ENCODE results near the gene TRAIP.

Gene TRAIP

DNA sequence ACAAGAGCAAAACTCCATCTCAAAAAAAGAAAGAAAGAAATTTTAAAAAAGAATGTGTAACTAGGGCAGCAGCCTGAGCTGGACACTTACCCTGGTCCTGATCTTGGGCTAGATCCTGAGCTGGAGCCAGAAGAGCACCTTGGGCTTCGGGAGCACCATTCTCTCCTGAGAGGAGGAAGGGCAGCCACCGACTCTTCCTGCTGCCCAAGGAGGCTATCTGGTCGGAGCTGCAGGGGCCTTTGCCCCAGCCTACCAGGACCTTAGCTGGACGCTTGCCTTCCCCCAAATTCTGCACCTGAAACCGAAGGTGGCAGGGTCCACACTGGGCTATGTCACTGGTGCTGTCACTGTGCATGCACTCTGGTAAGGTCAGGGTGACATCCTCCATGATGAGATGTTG is 20.2 kb upstream of the TRAIP start:
- DNase-seq (ENCODE audit: low read depth, low spot score): no peak

GRCh38 chr3:49873623-49874022 is 17.3 kb upstream of the TRAIP start:
- no peak for DNase-seq (ENCODE audit: low read depth, low spot score)

GRCh38 chr3:49872801-49873281 is 16.5 kb upstream of the TRAIP start:
- DNase-seq (ENCODE audit: low read depth, low spot score): no peak

DNA sequence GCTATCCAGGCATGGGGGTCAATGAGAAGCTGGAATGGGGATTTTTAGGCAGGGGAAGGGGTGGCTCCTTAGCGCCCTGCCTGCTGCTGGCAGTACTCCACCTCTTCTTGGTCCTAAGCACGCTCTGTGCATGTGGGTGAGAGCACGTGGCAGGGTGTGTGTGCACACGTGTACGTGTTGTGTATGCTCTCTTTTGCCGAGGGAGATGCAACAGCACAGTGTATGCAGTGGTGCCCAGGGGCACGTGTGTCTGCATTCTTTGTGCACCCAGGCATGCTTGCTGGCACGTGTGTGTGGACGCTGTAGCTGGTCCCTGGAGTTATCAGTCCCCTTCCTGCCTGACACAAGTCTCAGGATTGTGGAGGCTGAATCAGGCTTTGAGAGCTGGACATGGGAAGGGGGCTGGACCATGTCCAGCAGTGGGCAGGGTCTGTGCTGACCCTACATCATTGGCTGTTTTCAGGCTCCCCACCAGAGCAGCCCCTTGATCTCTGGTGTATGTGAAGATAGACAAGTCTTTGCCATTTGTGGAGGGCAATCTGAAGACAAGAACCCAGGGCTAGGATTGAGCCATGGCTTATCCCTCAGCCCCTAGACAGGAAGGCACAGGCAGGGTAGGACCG is 15.3 kb upstream of the TRAIP start:
- no peak for DNase-seq (ENCODE audit: low read depth, low spot score)

DNA sequence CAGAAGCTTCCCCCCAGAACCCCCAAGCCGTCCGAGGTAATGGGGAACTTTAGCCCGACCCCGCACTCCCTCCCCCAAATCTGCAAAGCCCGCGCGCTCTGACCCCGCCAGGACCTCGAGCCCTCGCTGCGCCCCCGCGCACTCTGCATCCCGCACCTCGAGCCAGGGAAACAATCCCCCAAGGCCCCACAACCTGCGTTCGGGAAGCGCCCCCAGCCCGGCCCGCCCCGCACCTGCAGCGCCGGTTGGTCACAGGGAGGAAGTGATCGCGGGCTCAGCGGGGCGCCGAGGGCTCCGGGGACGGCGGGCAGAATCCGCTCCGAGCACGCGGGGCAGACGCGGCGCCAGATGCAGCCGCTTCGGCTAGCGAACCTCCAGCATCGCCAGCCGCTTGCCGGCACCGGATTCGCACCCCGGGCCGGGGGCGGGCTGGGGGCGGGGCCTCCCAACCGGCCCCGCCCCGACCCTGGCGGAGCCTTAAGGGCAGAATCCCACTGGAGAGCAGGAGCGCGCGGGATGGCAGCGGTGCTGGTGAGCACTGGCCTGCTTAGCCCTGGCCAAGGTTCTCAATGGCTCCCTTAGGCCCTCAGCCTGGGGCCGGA is 13.3 kb upstream of the TRAIP start, which contains the start of gene CAMKV:
Gene CAMKV, minus strand, starts transcription at position 382 of the 602 bp plus-strand sequence. CDS start 7,518 bp downstream, outside the sequence.
- DNase-seq (ENCODE audit: low read depth, low spot score): no peak

- DNase-seq (ENCODE audit: low read depth, low spot score): no peak
Measured at GRCh38 chr3:49868862-49869466, 12.6 kb upstream of the TRAIP start.

DNA sequence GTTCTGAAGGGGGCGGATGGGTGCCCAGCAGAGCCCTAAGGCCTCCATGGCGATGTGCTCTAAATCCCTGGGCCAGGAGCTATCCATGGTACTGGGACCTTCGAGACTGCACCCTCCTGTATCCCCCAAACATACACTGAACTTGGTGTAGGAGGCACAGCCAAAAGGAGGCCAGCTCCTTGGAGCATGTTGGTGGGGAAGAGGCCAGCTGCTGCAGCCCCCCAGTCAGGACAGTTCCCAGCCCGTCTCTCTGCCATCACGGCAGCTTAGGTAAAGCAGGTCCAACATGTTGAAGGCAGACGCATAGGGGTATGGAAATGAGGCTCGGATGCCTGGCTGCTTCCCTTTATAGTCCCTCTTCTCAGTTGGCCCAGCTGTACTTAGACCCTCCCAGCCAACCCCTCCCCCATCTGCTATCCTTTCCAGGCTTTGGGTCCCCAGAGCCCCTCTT is 11.5 kb upstream of the TRAIP start:
- no peak for DNase-seq (ENCODE audit: low read depth, low spot score)

DNA sequence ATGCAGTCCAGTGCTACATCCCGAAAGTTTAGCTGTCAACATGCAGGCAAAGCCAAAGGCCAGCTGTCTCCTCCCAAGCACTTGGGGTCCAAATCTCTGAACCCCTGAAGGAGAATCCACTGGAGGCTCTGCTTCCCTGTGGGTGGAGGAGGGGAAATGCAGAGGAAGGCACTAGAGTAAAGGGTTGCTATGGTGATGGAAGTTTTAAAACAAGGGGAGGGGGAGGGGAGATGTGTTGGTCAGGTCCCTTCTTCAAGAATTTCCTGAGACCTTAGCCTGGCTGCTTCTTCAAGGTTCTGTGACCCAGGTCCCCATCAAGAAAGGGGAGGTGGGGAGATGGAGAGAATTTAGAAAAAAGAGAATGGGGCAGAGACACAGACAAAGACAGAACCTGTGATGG is 11.0 kb upstream of the TRAIP start:
- DNase-seq (ENCODE audit: low read depth, low spot score): no peak

GRCh38 chr3:49865198-49865784 is 8.9 kb upstream of the TRAIP start:
- no peak for DNase-seq (ENCODE audit: low read depth, low spot score)

- no peak for DNase-seq (ENCODE audit: low read depth, low spot score)
Measured at GRCh38 chr3:49864505-49864904, 8.1 kb upstream of the TRAIP start.

DNA sequence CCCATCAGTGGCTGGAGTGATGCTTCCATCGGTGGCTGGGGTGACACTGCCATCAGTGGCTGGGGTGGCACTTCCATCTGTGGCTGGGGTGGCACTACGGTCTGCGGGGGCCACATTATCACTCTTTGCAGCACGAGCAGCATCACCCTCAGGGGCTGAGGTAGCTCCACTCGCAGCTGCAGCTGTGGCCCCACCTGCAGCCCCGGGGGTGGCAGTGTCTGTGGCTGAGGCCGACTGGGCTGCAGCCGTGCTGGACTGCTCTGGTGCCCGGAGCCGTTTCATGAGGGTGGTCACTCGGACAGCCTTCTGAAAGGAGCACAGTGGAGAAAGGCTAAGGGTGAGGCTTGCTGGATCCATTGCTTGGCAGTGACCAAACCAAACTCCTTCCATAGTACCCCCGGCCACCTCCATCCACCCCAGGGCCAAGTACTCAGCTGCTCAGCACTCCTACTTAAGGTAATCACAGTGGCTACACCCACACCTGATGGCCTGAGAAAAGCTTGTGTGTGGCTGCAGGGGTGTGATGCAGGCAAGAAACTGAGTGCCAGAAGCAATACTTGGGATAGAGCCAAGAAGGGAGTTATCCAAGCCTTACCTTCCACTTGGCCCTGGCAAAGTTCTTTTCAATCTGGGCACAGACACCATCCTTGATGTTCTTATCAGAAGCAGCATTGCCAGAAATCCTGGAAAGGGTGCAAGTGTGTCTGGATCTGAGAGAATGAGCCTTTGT is 3.4 kb upstream of the TRAIP start:
- no peak for DNase-seq (ENCODE audit: low read depth, low spot score)

- DNase-seq (ENCODE audit: low read depth, low spot score): no peak
Measured at GRCh38 chr3:49855662-49856061, 702 bp downstream of the TRAIP start.

DNA sequence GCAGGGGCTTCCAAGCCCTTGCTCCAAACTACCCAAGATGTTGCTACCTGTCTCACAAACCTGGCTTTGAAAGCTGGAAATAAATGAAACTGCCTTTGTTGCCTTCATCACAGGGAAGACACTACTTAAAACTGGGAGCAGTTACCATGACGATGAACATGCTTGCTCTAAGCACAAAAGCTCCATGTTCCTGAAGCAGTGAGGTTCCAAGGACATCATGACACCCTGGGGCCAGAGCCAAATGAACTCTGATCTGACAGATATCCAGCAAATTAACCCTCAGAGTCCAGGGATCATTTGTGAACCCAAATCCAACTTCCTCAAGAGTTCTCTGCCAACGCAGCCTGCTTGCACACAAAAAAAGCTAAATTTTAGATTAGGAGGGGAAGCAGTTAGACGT is 10.7 kb downstream of the TRAIP start:
- no peak for DNase-seq (ENCODE audit: low read depth, low spot score)

DNA sequence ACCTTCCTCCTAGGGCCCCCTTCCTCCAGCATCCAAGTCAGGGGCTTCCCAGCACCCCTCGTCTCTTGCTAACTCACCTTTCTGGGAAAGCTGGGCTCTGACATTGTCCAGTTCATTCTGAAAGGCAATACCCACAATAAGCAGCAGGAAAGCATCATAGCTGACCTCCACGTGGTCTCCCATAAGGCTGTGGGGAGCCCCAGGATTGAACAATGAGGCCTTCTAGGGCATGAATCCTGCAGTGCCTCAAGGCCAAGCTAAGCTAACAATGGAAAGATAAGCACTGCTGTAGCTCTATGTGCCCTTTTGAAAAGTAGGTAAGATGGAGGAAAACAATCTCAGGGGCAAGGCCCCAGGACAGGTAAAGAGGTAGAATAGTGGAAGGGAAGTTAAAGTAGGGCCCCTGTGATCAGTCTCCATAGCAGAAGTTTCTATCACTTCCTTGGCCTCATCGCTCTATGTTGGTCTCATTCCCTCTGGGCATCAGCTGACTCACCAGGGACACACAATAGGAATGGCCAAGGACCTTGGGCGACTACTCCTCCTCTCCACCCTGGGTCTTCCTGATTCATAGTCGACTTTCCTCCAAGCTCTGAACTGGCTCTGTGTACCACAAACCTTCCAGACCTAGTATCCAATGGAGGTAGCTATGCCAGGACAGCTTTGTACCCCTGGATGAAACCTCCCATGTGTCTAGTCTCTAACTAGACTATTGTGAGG is 11.7 kb downstream of the TRAIP start:
- DNase-seq (ENCODE audit: low read depth, low spot score): no peak

DNA sequence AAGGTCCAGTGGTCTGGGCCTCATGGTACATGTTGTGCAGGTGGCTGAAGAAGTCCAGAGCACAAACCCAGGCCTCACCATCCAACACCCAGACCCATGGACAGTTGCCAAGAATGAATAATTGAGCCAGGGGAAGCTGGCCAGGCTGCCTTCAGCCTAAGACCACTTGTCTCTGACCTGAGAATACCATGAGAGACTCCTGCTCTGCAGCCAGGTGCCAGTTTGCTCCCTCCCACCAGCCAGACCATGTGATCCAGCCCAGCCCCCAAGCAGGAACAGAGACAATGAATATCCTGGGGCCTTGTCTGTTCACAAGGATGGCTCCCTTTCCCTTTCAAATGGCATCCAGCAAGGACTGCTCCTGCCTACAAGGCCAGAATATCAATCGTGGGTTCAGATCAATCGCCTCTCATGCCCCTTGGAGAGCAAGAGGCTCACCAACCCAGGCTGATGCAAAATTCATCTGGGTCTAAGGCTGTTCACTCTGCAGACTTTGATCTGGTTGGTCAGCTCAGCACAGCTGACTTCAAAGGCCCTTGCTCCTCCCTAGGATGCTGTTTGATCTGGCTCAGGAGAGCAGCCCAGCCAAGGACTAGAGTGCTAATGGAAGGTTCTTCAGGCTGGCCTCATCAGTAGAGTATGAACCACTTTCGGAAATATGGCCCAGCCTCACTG is 13.4 kb downstream of the TRAIP start:
- DNase-seq (ENCODE audit: low read depth, low spot score): no peak

GRCh38 chr3:49841806-49842205 is 14.6 kb downstream of the TRAIP start:
- no peak for DNase-seq (ENCODE audit: low read depth, low spot score)

DNA sequence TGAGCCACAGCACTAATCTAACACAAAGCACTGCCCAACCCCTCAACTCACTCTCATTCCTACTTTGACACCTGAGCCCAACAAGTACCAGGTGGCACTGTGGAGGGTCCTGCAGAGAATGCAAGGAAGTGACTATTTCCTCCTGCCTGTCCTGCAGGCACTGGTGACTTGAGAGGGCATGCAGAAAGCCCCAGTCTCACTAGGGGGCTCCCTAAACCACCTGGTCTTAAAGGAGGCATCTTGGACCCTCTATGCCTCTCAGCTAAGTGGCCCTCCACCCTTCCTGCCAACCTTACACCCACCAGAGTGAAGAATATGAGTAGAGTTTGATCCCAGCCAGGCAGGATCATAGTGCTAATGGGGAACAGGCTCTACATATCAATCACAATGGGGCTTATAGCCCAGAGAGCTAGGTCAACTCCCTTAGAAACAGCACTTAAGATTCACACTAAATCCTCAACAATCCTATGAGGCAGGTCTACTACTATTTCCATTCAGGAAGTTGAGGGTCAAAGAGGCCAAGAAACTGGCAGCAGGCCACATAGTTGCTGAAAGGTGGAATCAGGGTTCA is 15.2 kb downstream of the TRAIP start:
- no peak for DNase-seq (ENCODE audit: low read depth, low spot score)

GRCh38 chr3:49840388-49840787 is 16.0 kb downstream of the TRAIP start:
- no peak for DNase-seq (ENCODE audit: low read depth, low spot score)

DNA sequence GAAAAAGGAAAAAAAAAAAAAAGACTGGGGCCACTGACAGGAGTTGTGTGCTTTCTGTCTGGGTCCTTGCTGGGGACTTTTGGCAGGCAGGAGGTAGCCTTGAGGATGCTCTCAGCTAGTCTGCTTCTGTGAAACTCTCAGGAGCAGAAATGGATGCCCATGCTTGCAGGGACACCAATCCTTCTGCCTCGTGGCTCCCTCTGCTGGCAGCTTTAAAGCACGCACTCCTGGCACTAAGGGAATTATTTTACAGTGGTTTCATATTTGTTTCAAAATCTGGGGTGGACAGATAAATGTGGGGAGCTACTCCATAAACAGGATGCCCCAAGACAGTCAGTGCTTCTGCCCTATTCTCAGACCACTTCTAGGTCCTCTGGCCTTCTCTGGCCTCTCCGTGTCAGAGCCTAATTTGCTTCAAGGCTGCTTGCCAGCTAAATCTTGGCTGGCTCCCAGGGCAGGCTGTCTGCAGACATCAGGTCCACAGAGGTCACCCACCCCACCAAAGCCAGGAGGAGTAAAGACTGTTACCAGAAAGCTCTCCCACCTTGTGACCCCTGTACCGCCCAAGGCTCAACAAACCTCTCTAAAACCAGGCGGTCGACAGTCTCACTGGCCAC is 17.1 kb downstream of the TRAIP start:
- peak; percentile 65 for DNase-seq (ENCODE audit: low read depth, low spot score)

DNA sequence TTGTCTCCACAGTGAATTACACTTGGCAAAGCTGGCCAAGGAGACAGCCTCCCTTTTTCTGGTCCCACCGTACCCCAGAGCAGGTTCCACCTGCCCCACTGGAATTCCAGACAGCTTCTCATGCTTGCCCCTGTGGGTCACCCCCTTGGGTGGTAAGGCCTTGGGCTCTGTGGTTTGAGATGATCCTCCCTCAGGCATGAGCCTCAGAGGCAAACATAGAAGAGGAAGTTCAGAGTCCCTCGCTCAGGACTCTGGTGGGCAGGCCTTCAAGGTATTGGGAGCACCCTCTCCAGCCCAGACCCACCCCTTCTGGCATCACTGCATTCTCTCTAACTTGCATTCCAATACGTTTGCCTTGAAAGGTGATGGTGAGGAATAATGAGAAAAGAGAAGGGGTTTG is 25.0 kb downstream of the TRAIP start:
- DNase-seq (ENCODE audit: low read depth, low spot score): no peak

Measured in activated CD4-positive, CD25-positive, alpha-beta regulatory T cell treated with anti-CD3 and anti-CD28 coated beads, Interleukin-2, amount 50 U/mL, for 16 hours (primary cell).